Measurements from ENCODE around the gene HK3. TPM values are rescaled to one million over a fixed set of nuclear protein-coding genes. Genes with fewer than 3 reads are reported as not detected.

HK3 gene
- total RNA-seq, 6 experiments from 2014 or later = 2.3 to 21.1 (median 9.1) TPM

GRCh38 chr5:176868731-176869130, 30.4 kb downstream of the HK3 start:
- H3K4me3 ChIP-seq = no peak overlapping the region
- no peak for DNase-seq
- H3K27ac ChIP-seq = no peak overlapping the region
- 20% methylated on average over 1 of the region's 20 CpGs for WGBS (ENCODE audit: insufficient coverage, low coverage, low lambda C conversion rate, missing lambda C conversion rate)
- no peaks in the 10 kb centered on the region for H3K9me3 ChIP-seq
- no peaks in the 10 kb centered on the region for H3K36me3 ChIP-seq
- intact Hi-C loops (cut with DNase I) = no loop called here
- no peaks in the 10 kb centered on the region for H3K4me1 ChIP-seq
- ATAC-seq = no peak
- TF ChIP-seq POLR2A (IDR thresholded peaks at IDR 0.05) = no peak
- no peak for TF ChIP-seq CTCF (IDR thresholded peaks at IDR 0.05)
- H3K27me3 ChIP-seq = no peaks in the 10 kb centered on the region

GRCh38 chr5:176868126-176868525, 31.0 kb downstream of the HK3 start:
- Histone ChIP-seq H3K9me3 (no peaks in the 10 kb centered on the region), H3K27me3 (no peaks in the 10 kb centered on the region), H3K4me3 (no peak overlapping the region), H3K27ac (no peak overlapping the region), H3K36me3 (no peaks in the 10 kb centered on the region), H3K4me1 (no peaks in the 10 kb centered on the region)
- TF ChIP-seq CTCF (IDR thresholded peaks at IDR 0.05) (no peak), POLR2A (IDR thresholded peaks at IDR 0.05) (no peak)
- WGBS (ENCODE audit: insufficient coverage, low coverage, low lambda C conversion rate, missing lambda C conversion rate) = 83% methylated on average over 2 of the region's 14 CpGs
- DNase-seq (no peak), ATAC-seq (no peak)
- intact Hi-C loops (cut with DNase I) = no loop called here

GRCh38 chr5:176866707-176867310, 32.3 kb downstream of the HK3 start:
- no peaks in the 10 kb centered on the region for H3K4me1 ChIP-seq
- 8% methylated on average over 9 of the region's 16 CpGs for WGBS (ENCODE audit: insufficient coverage, low coverage, low lambda C conversion rate, missing lambda C conversion rate)
- TF ChIP-seq POLR2A (IDR thresholded peaks at IDR 0.05) (no peak), CTCF (IDR thresholded peaks at IDR 0.05) (no peak)
- H3K9me3 ChIP-seq = no peaks in the 10 kb centered on the region
- DNase-seq = no peak
- H3K36me3 ChIP-seq = no peaks in the 10 kb centered on the region
- no peak for ATAC-seq
- H3K27me3 ChIP-seq = no peaks in the 10 kb centered on the region
- no peak overlapping the region for H3K27ac ChIP-seq
- intact Hi-C loops (cut with DNase I) = no loop called here
- no peak overlapping the region for H3K4me3 ChIP-seq

- DNase-seq (no peak), ATAC-seq (no peak)
- Histone ChIP-seq H3K4me1 (no peaks in the 10 kb centered on the region), H3K27me3 (no peaks in the 10 kb centered on the region), H3K27ac (no peak overlapping the region), H3K36me3 (no peaks in the 10 kb centered on the region), H3K4me3 (no peak overlapping the region), H3K9me3 (no peaks in the 10 kb centered on the region)
- 87% methylated on average over 3 of the region's 7 CpGs for WGBS (ENCODE audit: insufficient coverage, low coverage, low lambda C conversion rate, missing lambda C conversion rate)
- no peak for TF ChIP-seq POLR2A (IDR thresholded peaks at IDR 0.05)
- TF ChIP-seq CTCF (IDR thresholded peaks at IDR 0.05) = no peak
- intact Hi-C loops (cut with DNase I) = no loop called here
Observed at GRCh38 chr5:176865964-176866363, 33.2 kb downstream of the HK3 start.

GRCh38 chr5:176864755-176865154, 34.4 kb downstream of the HK3 start:
- intact Hi-C loops (cut with DNase I) = no loop called here
- Histone ChIP-seq H3K36me3 (no peaks in the 10 kb centered on the region), H3K27ac (no peak overlapping the region), H3K4me3 (no peak overlapping the region), H3K27me3 (no peaks in the 10 kb centered on the region), H3K4me1 (no peaks in the 10 kb centered on the region), H3K9me3 (no peaks in the 10 kb centered on the region)
- no peak for TF ChIP-seq CTCF (IDR thresholded peaks at IDR 0.05)
- no peak for TF ChIP-seq POLR2A (IDR thresholded peaks at IDR 0.05)
- no CpG with 5 or more reads among the region's 8 CpGs for WGBS (ENCODE audit: insufficient coverage, low coverage, low lambda C conversion rate, missing lambda C conversion rate)
- DNase-seq = no peak
- no peak for ATAC-seq

All from right lobe of liver (tissue), 6 donors.